PFSK-1 (cell line): ENCODE results near the gene SLC9A3.

Experiments
- FOXP2 ChIP-seq: optimal IDR thresholded peaks from 2 replicates; pipeline ENCODE3; 2011; ENCODE audit warnings: borderline replicate concordance, control low read depth, inconsistent platforms; ENCODE audit not compliant: insufficient read depth; ENCODE audit errors: extremely low read length, extremely low read depth
- POLR2AphosphoS5 ChIP-seq: IDR thresholded peaks from 2 replicates; pipeline ENCODE4 v1.6.1; 2012; ENCODE audit warnings: low read depth, mild to moderate bottlenecking, control low read depth, low read length, moderate library complexity
- REST ChIP-seq, 2 experiments: IDR thresholded peaks; 2 replicates each; pipeline versions ENCODE4 v1.6.1 to v1.8.0; 2011 to 2012; ENCODE audit warnings: low read depth in 2 of 2, low read length in 2 of 2, control low read depth in 1 of 2, inconsistent platforms in 1 of 2, mild to moderate bottlenecking in 1 of 2, moderate library complexity in 1 of 2; ENCODE audit not compliant: insufficient read depth in 1 of 2
- SIN3A ChIP-seq: IDR thresholded peaks from 2 replicates; pipeline ENCODE4 v1.6.1; 2012; ENCODE audit warnings: mild to moderate bottlenecking, low read length, moderate library complexity, borderline replicate concordance; ENCODE audit not compliant: insufficient read depth
- TAF1 ChIP-seq: IDR thresholded peaks from 2 replicates; pipeline ENCODE4 v1.6.1; 2012; ENCODE audit warnings: low read length, control low read depth, borderline replicate concordance; ENCODE audit not compliant: insufficient read depth

SLC9A3 gene

GRCh38 chr5:440401-441201 lies 83.6 kb downstream of the SLC9A3 start:
- TF ChIP-seq REST (IDR thresholded peaks at IDR 0.05; ENCODE audit: insufficient read depth in 1 of 2, low read depth in 2 of 2, low read length in 2 of 2) (no peak), FOXP2 (no peak), SIN3A (no peak), POLR2AphosphoS5 (no peak), TAF1 (no peak)

DNA sequence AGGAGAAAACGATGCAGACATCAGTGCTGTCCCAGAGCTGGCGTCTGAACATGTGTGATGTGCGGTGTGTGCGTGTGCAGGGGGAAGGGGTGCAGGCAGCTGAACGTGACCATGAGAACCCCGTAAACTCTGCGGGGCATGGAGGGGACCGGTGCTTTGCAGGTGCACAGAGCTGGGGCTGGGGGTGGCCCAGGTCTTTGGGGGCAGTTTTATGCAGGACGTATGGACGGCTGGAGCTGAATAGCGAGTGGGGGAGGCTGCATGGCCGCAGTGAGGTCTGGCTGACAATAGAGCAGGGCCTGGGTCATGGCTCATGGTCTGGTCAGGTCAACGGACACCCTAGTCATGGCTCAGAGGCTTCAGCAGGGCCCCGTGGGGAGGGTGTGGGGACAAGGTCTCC lies 84.6 kb downstream of the SLC9A3 start:
- TF ChIP-seq SIN3A, result no peak
- no peak for TF ChIP-seq FOXP2
- TF ChIP-seq REST (IDR thresholded peaks at IDR 0.05; ENCODE audit: insufficient read depth in 1 of 2, low read depth in 2 of 2, low read length in 2 of 2), result no peak
- no peak for TF ChIP-seq TAF1
- no peak for TF ChIP-seq POLR2AphosphoS5

DNA sequence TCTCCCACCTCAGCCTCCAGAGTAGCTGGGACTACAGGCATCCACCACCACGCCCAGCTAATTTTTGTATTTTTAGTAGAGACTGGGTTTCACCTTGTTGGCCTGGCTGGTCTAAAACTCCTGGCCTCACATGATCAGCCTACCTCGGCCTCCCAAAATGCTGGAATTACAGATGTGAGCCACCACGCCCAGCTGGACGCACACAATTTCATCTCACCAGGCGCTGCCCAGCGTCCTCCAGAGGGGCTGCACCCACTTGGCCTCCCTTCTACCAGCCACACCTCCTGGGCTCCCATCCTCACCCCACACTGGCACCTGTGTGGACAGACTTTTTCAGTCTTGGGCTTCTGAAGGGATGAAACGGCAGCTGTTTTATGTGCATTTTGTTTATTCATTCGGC lies 85.1 kb downstream of the SLC9A3 start:
- TF ChIP-seq FOXP2 (no peak), POLR2AphosphoS5 (no peak), TAF1 (no peak), SIN3A (no peak), REST (IDR thresholded peaks at IDR 0.05; ENCODE audit: insufficient read depth in 1 of 2, low read depth in 2 of 2, low read length in 2 of 2) (no peak)

DNA sequence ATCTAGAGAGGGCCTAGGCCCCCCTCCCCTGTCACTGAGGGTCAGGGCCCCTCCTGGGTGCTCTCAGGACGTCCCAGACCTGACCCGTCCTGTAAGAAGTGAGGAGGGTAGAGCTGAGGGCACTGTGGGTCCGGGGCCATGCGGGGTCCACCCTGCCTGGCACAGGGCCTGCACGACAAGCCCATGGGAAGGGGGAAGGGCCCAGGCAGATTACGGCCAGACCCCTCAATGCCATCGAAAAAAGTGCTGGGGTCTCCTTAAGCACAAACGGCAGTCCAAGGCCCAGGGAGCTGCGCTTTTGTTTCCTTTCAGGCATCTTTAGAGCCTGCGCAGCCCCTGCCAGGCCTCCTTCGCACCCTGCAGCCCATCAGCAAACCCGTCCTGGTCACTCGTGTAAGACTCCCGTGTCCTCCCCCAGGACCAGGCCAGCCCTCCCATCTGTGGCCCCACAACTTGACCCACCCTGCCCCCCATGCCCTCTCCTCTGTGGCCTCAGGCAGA lies 85.7 kb downstream of the SLC9A3 start:
- no peak for TF ChIP-seq POLR2AphosphoS5

DNA sequence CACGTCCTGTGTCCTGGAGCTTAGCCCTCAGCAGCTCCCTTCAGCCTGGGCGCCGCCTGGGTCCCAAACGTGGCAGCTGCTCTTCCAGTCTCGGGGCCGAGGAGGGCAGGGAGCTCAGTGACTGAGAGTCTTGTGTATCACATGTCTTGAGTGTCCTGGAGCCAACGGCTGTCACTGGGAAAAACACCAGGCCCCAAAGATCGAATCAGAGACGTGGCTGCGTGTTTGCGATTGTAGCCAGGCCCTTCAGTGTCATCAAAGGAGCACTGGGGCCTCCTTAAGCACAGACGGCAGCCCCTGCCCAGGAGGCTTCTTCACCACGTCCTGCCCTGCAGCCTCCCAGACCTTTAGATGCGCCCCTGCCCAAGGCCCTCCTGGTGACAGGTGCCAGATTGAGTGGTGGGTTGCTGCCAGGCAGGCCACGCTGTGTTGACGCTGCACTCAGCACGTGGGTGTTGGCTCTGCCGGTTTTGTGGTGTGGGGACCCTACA lies 86.9 kb downstream of the SLC9A3 start:
- no peak for TF ChIP-seq FOXP2

- TF ChIP-seq SIN3A (no peak), TAF1 (no peak), REST (IDR thresholded peaks at IDR 0.05; ENCODE audit: insufficient read depth in 1 of 2, low read depth in 2 of 2, low read length in 2 of 2) (no peak)
Measured at GRCh38 chr5:436641-436975, 87.6 kb downstream of the SLC9A3 start.
